ENCODE results near the gene RAB24.
A peak's percentile ranks its signal among the peaks of the same experiment; 100 is the strongest.

Gene RAB24

GRCh38 chr5:177309351-177310191, 6.1 kb upstream of the RAB24 start:
- H3K9me3 ChIP-seq (ENCODE audit: control insufficient read depth, insufficient read depth, low read length): no peaks in the 10 kb centered on the region
- H4K20me1 ChIP-seq (ENCODE audit: control insufficient read depth, insufficient read depth, low read depth, low read length): peaks cover 21% of the 10 kb centered on the region
- H3K27me3 ChIP-seq (ENCODE audit: control insufficient read depth, low read length): no peaks in the 10 kb centered on the region
- no peaks in the 10 kb centered on the region for H3K9me2 ChIP-seq (replicated peaks; ENCODE audit: control insufficient read depth, low read length)
- peaks cover 69% of the 10 kb centered on the region for H3K36me3 ChIP-seq (ENCODE audit: control insufficient read depth, low read length)
- TF ChIP-seq CTCF (IDR thresholded peaks at IDR 0.05; ENCODE audit: low read depth, low read length, poor library complexity, severe bottlenecking): peak; percentile 98
- no peak for TF ChIP-seq EZH2phosphoT487 (IDR thresholded peaks at IDR 0.05; ENCODE audit: borderline replicate concordance, low read length)
- peak overlapping the region; percentile 49 for H3K27ac ChIP-seq (ENCODE audit: low read depth, low read length)
- peaks cover 16% of the 10 kb centered on the region for H3F3A ChIP-seq (ENCODE audit: control insufficient read depth, insufficient read depth)
- peak overlapping the region; percentile 94 for H3K4me2 ChIP-seq (ENCODE audit: low read length)
- H3K4me1 ChIP-seq (ENCODE audit: control insufficient read depth, low read length): peaks cover 73% of the 10 kb centered on the region
- H3K79me2 ChIP-seq (ENCODE audit: control insufficient read depth, low read length): peaks cover 50% of the 10 kb centered on the region
- H3K4me3 ChIP-seq (ENCODE audit: low read length): peak overlapping the region; percentile 83

GRCh38 chr5:177308740-177309139, 5.2 kb upstream of the RAB24 start:
- H3K4me3 ChIP-seq (ENCODE audit: low read length): no peak overlapping the region
- no peaks in the 10 kb centered on the region for H3K9me3 ChIP-seq (ENCODE audit: control insufficient read depth, insufficient read depth, low read length)
- H3K79me2 ChIP-seq (ENCODE audit: control insufficient read depth, low read length): peaks cover 58% of the 10 kb centered on the region
- H4K20me1 ChIP-seq (ENCODE audit: control insufficient read depth, insufficient read depth, low read depth, low read length): peaks cover 21% of the 10 kb centered on the region
- H3K27me3 ChIP-seq (ENCODE audit: control insufficient read depth, low read length): no peaks in the 10 kb centered on the region
- peaks cover 16% of the 10 kb centered on the region for H3F3A ChIP-seq (ENCODE audit: control insufficient read depth, insufficient read depth)
- no peaks in the 10 kb centered on the region for H3K9me2 ChIP-seq (replicated peaks; ENCODE audit: control insufficient read depth, low read length)
- H3K36me3 ChIP-seq (ENCODE audit: control insufficient read depth, low read length): peaks cover 77% of the 10 kb centered on the region
- peak overlapping the region; percentile 49 for H3K27ac ChIP-seq (ENCODE audit: low read depth, low read length)
- peak overlapping the region; percentile 94 for H3K4me2 ChIP-seq (ENCODE audit: low read length)
- H3K4me1 ChIP-seq (ENCODE audit: control insufficient read depth, low read length): peaks cover 73% of the 10 kb centered on the region
- no peak for TF ChIP-seq CTCF (IDR thresholded peaks at IDR 0.05; ENCODE audit: low read depth, low read length, poor library complexity, severe bottlenecking)
- no peak for TF ChIP-seq EZH2phosphoT487 (IDR thresholded peaks at IDR 0.05; ENCODE audit: borderline replicate concordance, low read length)

- Histone ChIP-seq H3K79me2 (ENCODE audit: control insufficient read depth, low read length) (peaks cover 68% of the 10 kb centered on the region), H3K4me2 (ENCODE audit: low read length) (peak overlapping the region; percentile 34), H3K9me2 (replicated peaks; ENCODE audit: control insufficient read depth, low read length) (no peaks in the 10 kb centered on the region), H3K4me1 (ENCODE audit: control insufficient read depth, low read length) (peaks cover 64% of the 10 kb centered on the region), H3K36me3 (ENCODE audit: control insufficient read depth, low read length) (peaks cover 83% of the 10 kb centered on the region), H3K27me3 (ENCODE audit: control insufficient read depth, low read length) (no peaks in the 10 kb centered on the region), H3K27ac (ENCODE audit: low read depth, low read length) (peak overlapping the region; percentile 43), H3K4me3 (ENCODE audit: low read length) (peak overlapping the region; percentile 25), H3K9me3 (ENCODE audit: control insufficient read depth, insufficient read depth, low read length) (no peaks in the 10 kb centered on the region), H3F3A (ENCODE audit: control insufficient read depth, insufficient read depth) (peaks cover 16% of the 10 kb centered on the region), H4K20me1 (ENCODE audit: control insufficient read depth, insufficient read depth, low read depth, low read length) (peaks cover 21% of the 10 kb centered on the region)
- TF ChIP-seq CTCF (IDR thresholded peaks at IDR 0.05; ENCODE audit: low read depth, low read length, poor library complexity, severe bottlenecking) (no peak), EZH2phosphoT487 (IDR thresholded peaks at IDR 0.05; ENCODE audit: borderline replicate concordance, low read length) (no peak)
Measured at GRCh38 chr5:177307544-177308363, 4.2 kb upstream of the RAB24 start.
